ENCODE measurements around the gene NAXD.
"Not testable (repeated sequence)": the region's sequence is repeated elsewhere in the genome, so short reads cannot be mapped to it uniquely, and the experiment has no call there.

NAXD gene

GRCh38 chr13:110629735-110630134, 14.4 kb downstream of the NAXD start:
- WGBS, 2 experiments (ENCODE audit: insufficient coverage in 2 of 2) = 98 to 100% methylated on average over 5 to 6 of the region's 7 CpGs
- no peak overlapping the region for H3K4me3 ChIP-seq (ENCODE audit: extremely low read depth, insufficient read depth, low read length, poor library complexity, severe bottlenecking)
- no peaks in the 10 kb centered on the region for H3K9me3 ChIP-seq (ENCODE audit: control insufficient read depth, low read length)
- peaks cover 65% of the 10 kb centered on the region for H3K36me3 ChIP-seq (ENCODE audit: control insufficient read depth, insufficient read depth, low read length)
- no peak overlapping the region for H3K27ac ChIP-seq (ENCODE audit: low read depth, low read length, severe bottlenecking)
- H3K4me1 ChIP-seq (ENCODE audit: control insufficient read depth, insufficient read depth, low read length, poor library complexity, severe bottlenecking) = peaks cover 29% of the 10 kb centered on the region

GRCh38 chr13:110630566-110631119, 15.3 kb downstream of the NAXD start:
- WGBS, 2 experiments (ENCODE audit: insufficient coverage in 2 of 2) = 96% methylated on average over 5 to 7 of the region's 10 CpGs
- Histone ChIP-seq H3K36me3 (ENCODE audit: control insufficient read depth, insufficient read depth, low read length) (peaks cover 65% of the 10 kb centered on the region), H3K27ac (ENCODE audit: low read depth, low read length, severe bottlenecking) (no peak overlapping the region), H3K9me3 (ENCODE audit: control insufficient read depth, low read length) (no peaks in the 10 kb centered on the region), H3K4me1 (ENCODE audit: control insufficient read depth, insufficient read depth, low read length, poor library complexity, severe bottlenecking) (peaks cover 24% of the 10 kb centered on the region), H3K4me3 (ENCODE audit: extremely low read depth, insufficient read depth, low read length, poor library complexity, severe bottlenecking) (no peak overlapping the region)

GRCh38 chr13:110632255-110632654, 16.9 kb downstream of the NAXD start:
- 93 to 98% methylated on average over 10 to 12 of the region's 15 CpGs for WGBS, 2 experiments (ENCODE audit: insufficient coverage in 2 of 2)
- not testable (repeated sequence) for H3K27ac ChIP-seq (ENCODE audit: low read depth, low read length, severe bottlenecking); H3K9me3 ChIP-seq (ENCODE audit: control insufficient read depth, low read length); H3K4me3 ChIP-seq (ENCODE audit: extremely low read depth, insufficient read depth, low read length, poor library complexity, severe bottlenecking)
- Histone ChIP-seq H3K4me1 (ENCODE audit: control insufficient read depth, insufficient read depth, low read length, poor library complexity, severe bottlenecking) (peaks cover 14% of the 10 kb centered on the region), H3K36me3 (ENCODE audit: control insufficient read depth, insufficient read depth, low read length) (peaks cover 75% of the 10 kb centered on the region)

DNA sequence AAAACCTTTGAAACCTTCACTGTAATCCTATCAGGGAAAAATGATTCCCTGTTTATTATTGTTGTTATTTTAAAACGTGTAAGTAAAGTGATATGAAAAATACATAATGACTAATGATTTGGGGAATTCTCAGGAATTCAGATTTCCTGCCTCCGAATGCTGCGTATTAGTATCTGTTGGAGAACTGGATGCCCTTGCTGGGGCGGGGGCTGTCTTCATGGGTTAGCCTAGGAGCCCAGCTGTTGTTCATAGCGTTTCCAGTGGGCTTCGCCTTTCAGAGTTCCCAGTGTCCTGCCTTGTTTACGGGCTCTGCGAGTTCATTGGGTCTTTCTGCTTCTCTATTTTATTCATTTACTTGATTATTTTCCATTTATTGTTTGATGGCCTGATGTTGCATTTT, 18.4 kb downstream of the NAXD start:
- H3K9me3 ChIP-seq (ENCODE audit: control insufficient read depth, low read length) = no peaks in the 10 kb centered on the region
- peaks cover 74% of the 10 kb centered on the region for H3K36me3 ChIP-seq (ENCODE audit: control insufficient read depth, insufficient read depth, low read length)

GRCh38 chr13:110634558-110634957, 19.2 kb downstream of the NAXD start:
- no peak overlapping the region for H3K27ac ChIP-seq (ENCODE audit: low read depth, low read length, severe bottlenecking)
- H3K36me3 ChIP-seq (ENCODE audit: control insufficient read depth, insufficient read depth, low read length) = peaks cover 70% of the 10 kb centered on the region
- H3K4me3 ChIP-seq (ENCODE audit: extremely low read depth, insufficient read depth, low read length, poor library complexity, severe bottlenecking) = no peak overlapping the region
- no peaks in the 10 kb centered on the region for H3K9me3 ChIP-seq (ENCODE audit: control insufficient read depth, low read length)
- WGBS, 2 experiments (ENCODE audit: insufficient coverage in 2 of 2) = 93 to 96% methylated on average over 18 to 19 of the region's 19 CpGs
- H3K4me1 ChIP-seq (ENCODE audit: control insufficient read depth, insufficient read depth, low read length, poor library complexity, severe bottlenecking) = no peaks in the 10 kb centered on the region

More for the DNA sequence above, 18.4 kb downstream of the NAXD start:
- H3K4me3 ChIP-seq (ENCODE audit: extremely low read depth, insufficient read depth, low read length, poor library complexity, severe bottlenecking) = no peak overlapping the region
- H3K27ac ChIP-seq (ENCODE audit: low read depth, low read length, severe bottlenecking) = no peak overlapping the region
- no peaks in the 10 kb centered on the region for H3K4me1 ChIP-seq (ENCODE audit: control insufficient read depth, insufficient read depth, low read length, poor library complexity, severe bottlenecking)
- 92 to 96% methylated on average over 5 of the region's 8 CpGs for WGBS, 2 experiments (ENCODE audit: insufficient coverage in 2 of 2)

DNA sequence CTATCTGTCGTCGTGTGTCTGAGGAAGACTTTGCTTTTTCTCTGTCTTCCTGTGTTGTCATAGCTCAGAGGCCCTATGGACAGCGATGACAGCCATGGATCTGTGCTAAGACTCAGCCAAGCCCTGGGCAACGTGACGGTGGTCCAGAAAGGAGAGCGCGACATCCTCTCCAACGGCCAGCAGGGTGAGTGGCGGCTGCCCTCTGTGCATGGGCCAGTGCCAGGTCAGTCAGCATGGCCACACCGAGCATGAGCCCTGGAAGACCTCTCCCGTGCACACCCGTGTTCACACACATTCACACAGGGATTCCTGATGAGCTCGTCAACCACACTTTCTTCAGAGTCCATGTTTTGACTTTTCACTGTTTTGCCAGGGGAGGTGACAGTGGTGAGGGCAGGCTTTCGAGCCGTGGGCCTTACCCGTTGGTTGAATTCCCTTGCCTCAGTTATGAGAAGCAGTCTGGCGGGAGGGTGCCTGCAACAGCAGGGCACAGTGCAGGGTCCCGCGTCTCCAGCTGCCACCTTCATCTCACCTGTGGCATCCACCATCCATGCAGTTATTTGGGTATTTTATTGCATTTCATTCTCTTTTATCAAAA, 20.2 kb downstream of the NAXD start:
- Histone ChIP-seq H3K9me3 (ENCODE audit: control insufficient read depth, low read length) (no peaks in the 10 kb centered on the region), H3K4me3 (ENCODE audit: extremely low read depth, insufficient read depth, low read length, poor library complexity, severe bottlenecking) (no peak overlapping the region), H3K27ac (ENCODE audit: low read depth, low read length, severe bottlenecking) (no peak overlapping the region), H3K4me1 (ENCODE audit: control insufficient read depth, insufficient read depth, low read length, poor library complexity, severe bottlenecking) (no peaks in the 10 kb centered on the region), H3K36me3 (ENCODE audit: control insufficient read depth, insufficient read depth, low read length) (peaks cover 63% of the 10 kb centered on the region)
- WGBS, 2 experiments (ENCODE audit: insufficient coverage in 2 of 2) = 96 to 98% methylated on average over 16 to 17 of the region's 19 CpGs

- no peaks in the 10 kb centered on the region for H3K9me3 ChIP-seq (ENCODE audit: control insufficient read depth, low read length)
- no peaks in the 10 kb centered on the region for H3K4me1 ChIP-seq (ENCODE audit: control insufficient read depth, insufficient read depth, low read length, poor library complexity, severe bottlenecking)
- H3K36me3 ChIP-seq (ENCODE audit: control insufficient read depth, insufficient read depth, low read length) = peaks cover 62% of the 10 kb centered on the region
- no peak overlapping the region for H3K27ac ChIP-seq (ENCODE audit: low read depth, low read length, severe bottlenecking)
- no peak overlapping the region for H3K4me3 ChIP-seq (ENCODE audit: extremely low read depth, insufficient read depth, low read length, poor library complexity, severe bottlenecking)
- 97% methylated on average over 15 of the region's 16 CpGs for WGBS, 2 experiments (ENCODE audit: insufficient coverage in 2 of 2)
These were observed 20.7 kb downstream of the NAXD start for GRCh38 chr13:110636053-110636475.

- WGBS, 2 experiments (ENCODE audit: insufficient coverage in 2 of 2) = 93 to 94% methylated on average over 13 of the region's 14 CpGs
- H3K27ac ChIP-seq (ENCODE audit: low read depth, low read length, severe bottlenecking) = no peak overlapping the region
- no peaks in the 10 kb centered on the region for H3K4me1 ChIP-seq (ENCODE audit: control insufficient read depth, insufficient read depth, low read length, poor library complexity, severe bottlenecking)
- H3K4me3 ChIP-seq (ENCODE audit: extremely low read depth, insufficient read depth, low read length, poor library complexity, severe bottlenecking) = no peak overlapping the region
- H3K9me3 ChIP-seq (ENCODE audit: control insufficient read depth, low read length) = no peaks in the 10 kb centered on the region
- peaks cover 59% of the 10 kb centered on the region for H3K36me3 ChIP-seq (ENCODE audit: control insufficient read depth, insufficient read depth, low read length)
These were observed 21.4 kb downstream of the NAXD start for GRCh38 chr13:110636701-110637201.

DNA sequence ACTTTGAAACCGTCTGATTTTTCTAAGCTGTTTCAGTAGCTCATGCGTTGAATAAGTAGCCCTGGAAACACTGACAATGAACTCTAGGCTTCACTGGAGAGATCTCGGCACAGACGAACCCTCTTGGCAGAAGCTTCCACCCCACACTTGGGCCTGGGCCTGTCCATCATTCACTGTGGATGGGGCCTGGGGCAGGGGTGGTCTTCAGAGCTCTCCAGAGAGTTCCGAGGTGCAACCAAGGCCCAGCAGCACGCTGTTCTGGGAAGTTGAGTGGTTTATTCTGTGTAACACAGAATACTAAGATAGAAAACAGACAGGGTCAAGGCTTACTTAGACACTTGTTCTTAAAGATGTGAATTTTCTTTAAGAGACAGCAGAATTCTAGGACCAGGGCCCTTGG, 21.9 kb downstream of the NAXD start:
- H3K4me1 ChIP-seq (ENCODE audit: control insufficient read depth, insufficient read depth, low read length, poor library complexity, severe bottlenecking) = no peaks in the 10 kb centered on the region
- 88 to 89% methylated on average over 4 to 6 of the region's 6 CpGs for WGBS, 2 experiments (ENCODE audit: insufficient coverage in 2 of 2)
- no peak overlapping the region for H3K4me3 ChIP-seq (ENCODE audit: extremely low read depth, insufficient read depth, low read length, poor library complexity, severe bottlenecking)
- H3K9me3 ChIP-seq (ENCODE audit: control insufficient read depth, low read length) = no peaks in the 10 kb centered on the region
- peaks cover 54% of the 10 kb centered on the region for H3K36me3 ChIP-seq (ENCODE audit: control insufficient read depth, insufficient read depth, low read length)
- no peak overlapping the region for H3K27ac ChIP-seq (ENCODE audit: low read depth, low read length, severe bottlenecking)

DNA sequence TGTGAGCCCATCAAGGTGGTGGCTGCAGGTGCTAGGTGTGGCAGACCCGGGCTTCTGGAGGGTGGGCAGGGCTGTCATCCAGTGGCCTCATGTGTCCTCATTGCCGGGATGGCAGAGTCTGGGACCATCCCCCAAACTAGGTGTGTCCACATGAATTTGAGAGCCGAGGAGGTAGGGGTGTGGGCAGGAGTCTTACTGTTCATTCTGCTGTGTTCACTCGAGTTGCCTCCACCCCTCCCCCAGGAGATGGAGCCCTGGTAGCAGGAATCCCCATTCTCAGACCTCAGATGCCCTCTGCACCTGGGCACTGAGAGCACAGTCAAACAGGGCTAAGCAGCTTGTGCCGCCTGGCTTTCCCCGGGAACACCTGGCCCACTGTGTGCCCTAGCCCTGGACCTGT, 22.4 kb downstream of the NAXD start:
- peaks cover 53% of the 10 kb centered on the region for H3K36me3 ChIP-seq (ENCODE audit: control insufficient read depth, insufficient read depth, low read length)
- H3K4me1 ChIP-seq (ENCODE audit: control insufficient read depth, insufficient read depth, low read length, poor library complexity, severe bottlenecking) = no peaks in the 10 kb centered on the region
- H3K27ac ChIP-seq (ENCODE audit: low read depth, low read length, severe bottlenecking) = no peak overlapping the region
- no peak overlapping the region for H3K4me3 ChIP-seq (ENCODE audit: extremely low read depth, insufficient read depth, low read length, poor library complexity, severe bottlenecking)
- WGBS, 2 experiments (ENCODE audit: insufficient coverage in 2 of 2) = 91 to 100% methylated on average over 2 to 4 of the region's 6 CpGs
- no peaks in the 10 kb centered on the region for H3K9me3 ChIP-seq (ENCODE audit: control insufficient read depth, low read length)

- H3K9me3 ChIP-seq (ENCODE audit: control insufficient read depth, low read length) = no peaks in the 10 kb centered on the region
- no peak overlapping the region for H3K4me3 ChIP-seq (ENCODE audit: extremely low read depth, insufficient read depth, low read length, poor library complexity, severe bottlenecking)
- peaks cover 55% of the 10 kb centered on the region for H3K36me3 ChIP-seq (ENCODE audit: control insufficient read depth, insufficient read depth, low read length)
- H3K4me1 ChIP-seq (ENCODE audit: control insufficient read depth, insufficient read depth, low read length, poor library complexity, severe bottlenecking) = no peaks in the 10 kb centered on the region
- H3K27ac ChIP-seq (ENCODE audit: low read depth, low read length, severe bottlenecking) = no peak overlapping the region
- 91 to 93% methylated on average over 21 to 23 of the region's 23 CpGs for WGBS, 2 experiments (ENCODE audit: insufficient coverage in 2 of 2)
These were observed 22.9 kb downstream of the NAXD start for GRCh38 chr13:110638257-110638656.
